Kidney tubule cell (primary cell): ENCODE measurements around the gene MTRFR.
"Not testable (repeated sequence)": the region's sequence is repeated elsewhere in the genome, so short reads cannot be mapped to it uniquely, and the experiment has no call there.

Source experiments
- DNase-seq: peaks from one replicate; pipeline ENCODE4 v3.0.0-alpha.2; 2018; ENCODE audit warnings: low spot score

Gene MTRFR

GRCh38 chr12:123248996-123249741 lies 15.9 kb downstream of the MTRFR start:
- not testable (repeated sequence) for DNase-seq

- DNase-seq, result peak; percentile 98
Observed at GRCh38 chr12:123250471-123251383, 17.5 kb downstream of the MTRFR start.

GRCh38 chr12:123251403-123252076 lies 18.3 kb downstream of the MTRFR start:
- no peak for DNase-seq

GRCh38 chr12:123252365-123252764 lies 19.1 kb downstream of the MTRFR start:
- DNase-seq, result not testable (repeated sequence)

- DNase-seq, result no peak
Observed at GRCh38 chr12:123253641-123254459, 20.6 kb downstream of the MTRFR start.

- DNase-seq, result no peak
Observed at GRCh38 chr12:123254853-123255446, 21.7 kb downstream of the MTRFR start.

- no peak for DNase-seq
Observed at GRCh38 chr12:123258593-123258992, 25.4 kb downstream of the MTRFR start.

- no peak for DNase-seq
Observed at GRCh38 chr12:123260081-123260480, 26.8 kb downstream of the MTRFR start.

GRCh38 chr12:123261196-123261595 lies 28.0 kb downstream of the MTRFR start:
- no peak for DNase-seq

GRCh38 chr12:123263196-123263817 lies 30.1 kb downstream of the MTRFR start:
- no peak for DNase-seq

- no peak for DNase-seq
Observed at GRCh38 chr12:123264642-123265041, 31.4 kb downstream of the MTRFR start.

GRCh38 chr12:123265851-123266678 lies 32.8 kb downstream of the MTRFR start:
- DNase-seq, result no peak

GRCh38 chr12:123266679-123267277 lies 33.5 kb downstream of the MTRFR start:
- DNase-seq, result no peak

GRCh38 chr12:123267335-123267920 lies 34.2 kb downstream of the MTRFR start:
- no peak for DNase-seq

- DNase-seq, result no peak
Observed at GRCh38 chr12:123267991-123268843, 35.0 kb downstream of the MTRFR start.

- DNase-seq, result no peak
Observed at GRCh38 chr12:123268850-123269249, 35.6 kb downstream of the MTRFR start.

GRCh38 chr12:123269395-123269892 lies 36.2 kb downstream of the MTRFR start:
- peak; percentile 25 for DNase-seq

GRCh38 chr12:123269896-123270213 lies 36.6 kb downstream of the MTRFR start:
- DNase-seq, result no peak
